ENCODE results near the gene DPH5.

The DPH5 gene, protein sequence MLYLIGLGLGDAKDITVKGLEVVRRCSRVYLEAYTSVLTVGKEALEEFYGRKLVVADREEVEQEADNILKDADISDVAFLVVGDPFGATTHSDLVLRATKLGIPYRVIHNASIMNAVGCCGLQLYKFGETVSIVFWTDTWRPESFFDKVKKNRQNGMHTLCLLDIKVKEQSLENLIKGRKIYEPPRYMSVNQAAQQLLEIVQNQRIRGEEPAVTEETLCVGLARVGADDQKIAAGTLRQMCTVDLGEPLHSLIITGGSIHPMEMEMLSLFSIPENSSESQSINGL

DNA sequence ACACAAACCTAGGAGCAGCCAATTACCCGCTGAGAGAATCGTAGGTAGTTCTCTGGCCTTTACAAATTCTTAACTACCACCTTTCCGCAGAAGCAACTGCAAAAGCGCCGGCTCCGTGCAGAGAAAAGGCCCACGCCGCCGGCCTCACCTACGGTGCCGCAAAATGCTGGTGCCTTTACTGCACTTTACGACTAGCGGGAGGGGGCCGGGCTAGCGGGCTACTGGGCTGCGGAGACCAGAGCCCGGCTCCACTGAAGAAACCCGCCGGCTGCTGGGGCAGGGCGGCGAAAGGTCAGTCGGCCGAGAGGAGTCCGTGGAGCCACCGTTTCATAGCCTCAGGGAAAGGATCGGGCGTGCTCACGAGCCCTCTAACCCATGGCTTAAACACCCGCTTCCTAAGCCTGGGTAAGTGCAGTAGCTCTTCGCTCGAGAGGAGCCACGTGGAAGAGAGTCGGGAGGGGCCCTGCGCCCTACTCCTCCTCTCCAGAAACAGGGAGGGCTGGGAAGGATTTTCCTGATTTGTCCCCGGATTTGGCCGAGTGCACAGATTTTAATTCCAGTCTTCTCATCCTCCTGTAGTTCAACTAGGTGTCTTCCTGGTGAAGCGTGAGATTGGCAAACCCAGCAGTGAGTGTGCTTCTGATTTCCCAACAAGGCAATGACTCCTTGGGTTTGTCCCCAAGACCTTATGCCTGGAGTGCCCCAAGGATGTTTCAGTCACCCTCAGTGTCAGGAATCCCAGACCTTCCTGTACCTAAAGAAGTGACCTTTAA lies at the start of gene DPH5:
Gene DPH5, minus strand, starts transcription at position 128 of the 773 bp plus-strand sequence. CDS start 341 bp downstream, outside the sequence.
- peaks cover 9% of the 10 kb centered on the region; the same call in 1 of the 2 replicates for H3K36me3 ChIP-seq (ENCODE audit: low read length)
- peak within 1 kb of the TSS; percentile 85 for H2AFZ ChIP-seq (ENCODE audit: low read depth, low read length, severe bottlenecking)
- no peaks in the 10 kb centered on the region for H3K27me3 ChIP-seq (ENCODE audit: low read length)
- TF ChIP-seq, protein P1, sequence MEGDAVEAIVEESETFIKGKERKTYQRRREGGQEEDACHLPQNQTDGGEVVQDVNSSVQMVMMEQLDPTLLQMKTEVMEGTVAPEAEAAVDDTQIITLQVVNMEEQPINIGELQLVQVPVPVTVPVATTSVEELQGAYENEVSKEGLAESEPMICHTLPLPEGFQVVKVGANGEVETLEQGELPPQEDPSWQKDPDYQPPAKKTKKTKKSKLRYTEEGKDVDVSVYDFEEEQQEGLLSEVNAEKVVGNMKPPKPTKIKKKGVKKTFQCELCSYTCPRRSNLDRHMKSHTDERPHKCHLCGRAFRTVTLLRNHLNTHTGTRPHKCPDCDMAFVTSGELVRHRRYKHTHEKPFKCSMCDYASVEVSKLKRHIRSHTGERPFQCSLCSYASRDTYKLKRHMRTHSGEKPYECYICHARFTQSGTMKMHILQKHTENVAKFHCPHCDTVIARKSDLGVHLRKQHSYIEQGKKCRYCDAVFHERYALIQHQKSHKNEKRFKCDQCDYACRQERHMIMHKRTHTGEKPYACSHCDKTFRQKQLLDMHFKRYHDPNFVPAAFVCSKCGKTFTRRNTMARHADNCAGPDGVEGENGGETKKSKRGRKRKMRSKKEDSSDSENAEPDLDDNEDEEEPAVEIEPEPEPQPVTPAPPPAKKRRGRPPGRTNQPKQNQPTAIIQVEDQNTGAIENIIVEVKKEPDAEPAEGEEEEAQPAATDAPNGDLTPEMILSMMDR (IDR thresholded peaks at IDR 0.05; ENCODE audit: insufficient read depth, low read length, poor library complexity, severe bottlenecking), result no peak
- no peak for TF ChIP-seq EZH2phosphoT487 (conservative IDR thresholded peaks at IDR 0.05; ENCODE audit: low read length)
- peak within 1 kb of the TSS; percentile 64 for H3K4me2 ChIP-seq (ENCODE audit: low read depth, low read length, poor library complexity, severe bottlenecking)
- peak within 1 kb of the TSS; percentile 91 for H3K4me3 ChIP-seq (ENCODE audit: insufficient read depth, low read length, poor library complexity, severe bottlenecking)
- 0 out of 2 replicates have a peak, but pooled peaks cover 5% of the 10 kb centered on the region for H3F3A ChIP-seq (ENCODE audit: insufficient read depth)
- no peaks in the 10 kb centered on the region for H3K9me2 ChIP-seq (replicated peaks; ENCODE audit: insufficient read depth, low read length)
- H3K27ac ChIP-seq (ENCODE audit: low read depth, low read length), result peak within 1 kb of the TSS; percentile 43
- no peaks in the 10 kb centered on the region for H3K9me3 ChIP-seq (ENCODE audit: insufficient read depth, low read length)
- H3K9ac ChIP-seq (ENCODE audit: low read length), result peak within 1 kb of the TSS; percentile 85
- H4K20me1 ChIP-seq (ENCODE audit: low read depth, low read length), result no peaks in the 10 kb centered on the region
- peaks cover 48% of the 10 kb centered on the region for H3K79me2 ChIP-seq (ENCODE audit: insufficient read depth, low read length)

DNA sequence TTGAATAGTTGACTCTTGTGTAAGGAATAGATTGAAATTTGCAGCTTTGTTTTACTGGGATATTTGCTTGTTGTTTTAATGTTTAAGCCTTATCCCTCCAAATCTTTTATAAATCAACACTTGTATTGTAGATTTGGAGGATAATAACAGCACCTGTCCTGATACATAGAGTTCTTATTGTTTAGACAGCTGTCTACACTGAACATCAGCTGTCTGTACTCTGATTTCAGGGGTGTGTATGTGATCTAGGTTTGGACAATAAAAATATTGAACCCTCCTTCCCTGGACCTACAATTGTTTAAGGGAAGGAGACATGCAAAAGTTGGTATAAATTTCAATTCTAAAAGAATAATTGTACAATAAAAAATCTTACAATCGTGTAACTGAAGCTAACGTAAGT lies 48.3 kb upstream of the DPH5 start:
- Histone ChIP-seq H2AFZ (ENCODE audit: low read depth, low read length, severe bottlenecking) (no peak overlapping the region), H3K27ac (ENCODE audit: low read depth, low read length) (no peak overlapping the region), H3F3A (ENCODE audit: insufficient read depth) (no peaks in the 10 kb centered on the region), H3K4me3 (ENCODE audit: insufficient read depth, low read length, poor library complexity, severe bottlenecking) (no peak overlapping the region), H3K9me2 (replicated peaks; ENCODE audit: insufficient read depth, low read length) (no peaks in the 10 kb centered on the region), H3K9ac (ENCODE audit: low read length) (no peak overlapping the region), H4K20me1 (ENCODE audit: low read depth, low read length) (no peaks in the 10 kb centered on the region), H3K4me2 (ENCODE audit: low read depth, low read length, poor library complexity, severe bottlenecking) (no peak overlapping the region), H3K79me2 (ENCODE audit: insufficient read depth, low read length) (no peaks in the 10 kb centered on the region), H3K27me3 (ENCODE audit: low read length) (no peaks in the 10 kb centered on the region), H3K9me3 (ENCODE audit: insufficient read depth, low read length) (no peaks in the 10 kb centered on the region), H3K36me3 (ENCODE audit: low read length) (no peaks in the 10 kb centered on the region)
- no peak for TF ChIP-seq EZH2phosphoT487 (conservative IDR thresholded peaks at IDR 0.05; ENCODE audit: low read length)
- TF ChIP-seq, protein P1 (IDR thresholded peaks at IDR 0.05; ENCODE audit: insufficient read depth, low read length, poor library complexity, severe bottlenecking), result no peak

DNA sequence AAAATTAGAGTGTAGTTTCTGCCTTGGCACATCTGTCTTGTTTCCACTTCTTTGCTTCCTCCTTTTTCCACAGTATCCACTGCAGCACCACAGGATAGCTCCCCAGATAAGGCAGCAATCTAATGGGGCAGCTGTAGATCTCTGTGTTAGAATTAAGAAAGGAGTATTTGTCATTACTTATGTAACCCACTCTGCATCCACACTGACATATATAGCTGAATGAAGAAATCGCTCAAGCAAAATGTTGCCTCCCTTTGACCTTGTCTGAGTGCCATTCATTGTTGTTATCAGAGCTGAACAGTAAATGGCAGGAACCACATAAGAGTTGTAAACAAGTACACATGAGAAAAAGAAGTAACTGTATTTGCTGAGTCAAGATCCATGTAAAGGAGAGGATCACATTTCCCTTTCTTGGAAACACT lies 45.9 kb upstream of the DPH5 start:
- H3K4me3 ChIP-seq (ENCODE audit: insufficient read depth, low read length, poor library complexity, severe bottlenecking), result no peak overlapping the region
- H4K20me1 ChIP-seq (ENCODE audit: low read depth, low read length), result no peaks in the 10 kb centered on the region
- H3K27me3 ChIP-seq (ENCODE audit: low read length), result no peaks in the 10 kb centered on the region
- no peak overlapping the region for H3K4me2 ChIP-seq (ENCODE audit: low read depth, low read length, poor library complexity, severe bottlenecking)
- H3K79me2 ChIP-seq (ENCODE audit: insufficient read depth, low read length), result no peaks in the 10 kb centered on the region
- H3K27ac ChIP-seq (ENCODE audit: low read depth, low read length), result no peak overlapping the region
- H2AFZ ChIP-seq (ENCODE audit: low read depth, low read length, severe bottlenecking), result no peak overlapping the region
- H3K9me3 ChIP-seq (ENCODE audit: insufficient read depth, low read length), result no peaks in the 10 kb centered on the region
- H3K36me3 ChIP-seq (ENCODE audit: low read length), result no peaks in the 10 kb centered on the region
- TF ChIP-seq, protein P1 (IDR thresholded peaks at IDR 0.05; ENCODE audit: insufficient read depth, low read length, poor library complexity, severe bottlenecking), result no peak
- TF ChIP-seq EZH2phosphoT487 (conservative IDR thresholded peaks at IDR 0.05; ENCODE audit: low read length), result no peak
- H3K9ac ChIP-seq (ENCODE audit: low read length), result no peak overlapping the region
- no peaks in the 10 kb centered on the region for H3F3A ChIP-seq (ENCODE audit: insufficient read depth)
- H3K9me2 ChIP-seq (replicated peaks; ENCODE audit: insufficient read depth, low read length), result no peaks in the 10 kb centered on the region

Data from SU-DHL-6 (cell line).